HL-60 (cell line): ENCODE data around the gene BEST2.

Experiments used
- CTCF ChIP-seq: IDR thresholded peaks from one replicate; pipeline ENCODE4 v1.5.1; 2011; ENCODE audit warnings: low read length, control low read depth, inconsistent platforms; ENCODE audit not compliant: insufficient read depth
- GABPA ChIP-seq: IDR thresholded peaks from 2 replicates; pipeline ENCODE4 v1.6.1; 2012; ENCODE audit warnings: low read depth
- POLR2AphosphoS5 ChIP-seq: IDR thresholded peaks from 2 replicates; pipeline ENCODE4 v1.6.1; 2012; ENCODE audit warnings: low read depth
- REST ChIP-seq: IDR thresholded peaks from 2 replicates; pipeline ENCODE4 v1.6.1; 2012; ENCODE audit warnings: low read depth; ENCODE audit not compliant: insufficient replicate concordance
- SPI1 ChIP-seq: IDR thresholded peaks from 2 replicates; pipeline ENCODE4 v1.6.1; 2012; ENCODE audit warnings: low read depth, mild to moderate bottlenecking, borderline replicate concordance

GRCh38 chr19:12726988-12727316 is 24.6 kb upstream of the BEST2 start:
- no peak for TF ChIP-seq CTCF
- TF ChIP-seq REST: no peak
- TF ChIP-seq POLR2AphosphoS5: no peak
- no peak for TF ChIP-seq SPI1
- TF ChIP-seq GABPA: no peak
